A673 (cell line): ENCODE data around the gene IPO13.

Experiments used
- CTCF ChIP-seq: fragments of 300-800, 200-600 bp; sonication (generic); conservative IDR thresholded peaks from 2 replicates; pipeline ENCODE4 v1.5.1; 2017; ENCODE audit warnings: low read depth, mild to moderate bottlenecking, antibody characterized with exemption, low read length, moderate library complexity, mixed read lengths
- EZH2 ChIP-seq: fragments of 200-600 bp; sonication (generic); IDR thresholded peaks from 2 replicates; pipeline ENCODE4 v1.6.1; 2017; ENCODE audit warnings: borderline replicate concordance, low read depth, mild to moderate bottlenecking, mixed read lengths, antibody characterized with exemption, low read length; ENCODE audit not compliant: poor library complexity, severe bottlenecking

DNA sequence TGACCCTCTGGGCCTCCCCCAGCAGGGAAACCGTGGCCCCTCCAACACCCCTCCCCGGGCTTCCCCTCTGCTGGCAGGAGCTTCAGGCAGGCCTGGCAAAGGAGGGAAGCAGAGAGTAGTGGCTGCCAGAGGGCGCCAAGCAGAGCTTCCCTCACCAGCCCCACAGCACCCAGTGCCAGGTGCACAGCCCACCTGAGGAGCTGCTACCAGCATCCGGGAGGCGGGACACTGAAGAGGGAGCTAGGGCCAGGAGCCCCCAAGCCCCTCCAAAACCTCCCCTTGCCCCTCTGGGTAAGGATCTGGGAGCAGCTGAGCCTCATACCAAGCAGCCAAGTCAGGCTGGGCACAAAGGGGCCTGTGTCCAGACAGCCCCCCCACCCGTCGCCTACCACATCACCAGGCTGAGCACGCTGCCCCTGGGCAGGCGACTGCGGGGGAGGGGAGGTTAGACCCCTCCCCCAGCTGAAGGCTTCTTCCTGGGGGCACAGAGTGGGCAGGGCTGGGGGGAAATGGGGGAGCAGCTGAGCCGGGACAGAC is 64.3 kb downstream of the IPO13 start:
- TF ChIP-seq CTCF (no peak), EZH2 (no peak)
